Activated T-helper 1 cell treated with anti-CD3 and anti-CD28 coated beads, Interleukin-2, amount 50 U/mL, for 16 hours (primary cell): ENCODE results near the gene POLR2B.

ENCODE experiments used
- DNase-seq, 2 donors: peaks; one replicate each; pipeline ENCODE4 v3.0.0-alpha.2; 2020; ENCODE audit warnings: low read depth in 1 of 2, low spot score in 1 of 2

Gene POLR2B

DNA sequence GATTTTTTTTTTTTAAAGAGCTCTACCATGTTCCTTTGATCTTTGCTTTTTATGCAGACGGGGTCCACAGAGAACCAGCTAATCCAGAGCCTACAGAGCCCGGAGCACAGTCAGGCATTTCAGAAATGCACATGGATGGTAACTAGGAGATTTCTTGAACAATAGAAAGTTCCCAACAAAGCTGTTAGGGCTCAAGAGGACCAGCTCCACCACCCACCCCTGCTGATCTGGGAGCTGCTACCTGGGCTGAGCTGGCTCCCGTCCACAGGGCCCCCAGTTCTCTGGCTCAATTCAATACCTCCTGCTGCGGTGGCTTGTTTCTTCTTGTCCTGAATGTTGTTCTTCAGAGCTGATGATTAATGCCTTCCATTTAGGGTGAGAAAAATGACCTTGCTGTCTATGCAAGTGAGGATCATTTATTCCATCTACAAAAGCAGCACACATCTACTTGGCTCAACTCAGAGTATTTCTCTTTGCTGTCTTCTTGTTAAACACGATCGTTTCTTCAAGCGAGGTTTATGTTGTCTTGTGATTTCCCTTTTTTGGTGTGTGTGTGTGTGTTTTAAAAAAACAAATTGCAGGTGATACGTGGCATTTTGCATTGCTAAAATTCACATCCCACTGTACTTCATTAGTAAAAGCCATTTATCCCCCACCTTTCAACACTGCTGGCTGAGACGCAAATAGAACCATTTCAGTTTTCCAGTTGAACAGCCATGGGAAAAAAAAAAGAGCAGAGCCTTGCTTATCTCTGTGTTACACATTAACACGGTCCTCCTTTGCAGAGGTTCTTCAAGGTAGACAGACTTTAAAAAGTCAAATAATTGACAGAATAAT lies 100.2 kb downstream of the POLR2B start:
- no peak for DNase-seq
